ENCODE results near the gene UBA3.
A peak's percentile ranks its signal among the peaks of the same experiment; 100 is the strongest.

UBA3 gene

GRCh38 chr3:69090021-69090420 lies 9.9 kb upstream of the UBA3 start:
- Histone ChIP-seq H4K20me1 (ENCODE audit: low read depth, low read length) (no peaks in the 10 kb centered on the region), H3K79me2 (ENCODE audit: insufficient read depth, low read length) (peaks cover 70% of the 10 kb centered on the region), H3K4me3 (ENCODE audit: insufficient read depth, low read length, poor library complexity, severe bottlenecking) (no peak overlapping the region), H3K27me3 (ENCODE audit: low read length) (no peaks in the 10 kb centered on the region), H2AFZ (ENCODE audit: low read depth, low read length, severe bottlenecking) (no peak overlapping the region), H3K27ac (ENCODE audit: low read depth, low read length) (peak overlapping the region; percentile 22), H3K9me2 (replicated peaks; ENCODE audit: insufficient read depth, low read length) (no peaks in the 10 kb centered on the region), H3F3A (ENCODE audit: insufficient read depth) (0 out of 2 replicates have a peak, but pooled peaks cover 4% of the 10 kb centered on the region), H3K36me3 (ENCODE audit: low read length) (no peaks in the 10 kb centered on the region), H3K4me2 (ENCODE audit: low read depth, low read length, poor library complexity, severe bottlenecking) (peak overlapping the region; percentile 25), H3K9ac (ENCODE audit: low read length) (no peak overlapping the region), H3K9me3 (ENCODE audit: insufficient read depth, low read length) (no peaks in the 10 kb centered on the region)
- TF ChIP-seq CTCF (IDR thresholded peaks at IDR 0.05; ENCODE audit: insufficient read depth, low read length, poor library complexity, severe bottlenecking): no peak
- TF ChIP-seq EZH2phosphoT487 (conservative IDR thresholded peaks at IDR 0.05; ENCODE audit: low read length): no peak

- no peaks in the 10 kb centered on the region for H3K9me3 ChIP-seq (ENCODE audit: insufficient read depth, low read length)
- H3K27ac ChIP-seq (ENCODE audit: low read depth, low read length): peak overlapping the region; percentile 14; the same call in 1 of the 2 replicates
- peaks cover 57% of the 10 kb centered on the region for H3K79me2 ChIP-seq (ENCODE audit: insufficient read depth, low read length)
- TF ChIP-seq CTCF (IDR thresholded peaks at IDR 0.05; ENCODE audit: insufficient read depth, low read length, poor library complexity, severe bottlenecking) (no peak), EZH2phosphoT487 (conservative IDR thresholded peaks at IDR 0.05; ENCODE audit: low read length) (no peak)
- H3K4me3 ChIP-seq (ENCODE audit: insufficient read depth, low read length, poor library complexity, severe bottlenecking): no peak overlapping the region
- no peak overlapping the region for H2AFZ ChIP-seq (ENCODE audit: low read depth, low read length, severe bottlenecking)
- no peaks in the 10 kb centered on the region for H3K9me2 ChIP-seq (replicated peaks; ENCODE audit: insufficient read depth, low read length)
- H3K9ac ChIP-seq (ENCODE audit: low read length): no peak overlapping the region
- H3K27me3 ChIP-seq (ENCODE audit: low read length): no peaks in the 10 kb centered on the region
- no peaks in the 10 kb centered on the region for H3K36me3 ChIP-seq (ENCODE audit: low read length)
- no peaks in the 10 kb centered on the region for H4K20me1 ChIP-seq (ENCODE audit: low read depth, low read length)
- H3F3A ChIP-seq (ENCODE audit: insufficient read depth): peaks cover 20% of the 10 kb centered on the region
- H3K4me2 ChIP-seq (ENCODE audit: low read depth, low read length, poor library complexity, severe bottlenecking): peak overlapping the region; percentile 41
Measured at GRCh38 chr3:69088063-69088462, 7.9 kb upstream of the UBA3 start.

GRCh38 chr3:69087030-69087791 lies 7.0 kb upstream of the UBA3 start:
- Histone ChIP-seq H3K4me3 (ENCODE audit: insufficient read depth, low read length, poor library complexity, severe bottlenecking) (no peak overlapping the region), H3K27me3 (ENCODE audit: low read length) (no peaks in the 10 kb centered on the region), H3F3A (ENCODE audit: insufficient read depth) (peaks cover 27% of the 10 kb centered on the region), H4K20me1 (ENCODE audit: low read depth, low read length) (no peaks in the 10 kb centered on the region), H3K79me2 (ENCODE audit: insufficient read depth, low read length) (peaks cover 52% of the 10 kb centered on the region), H3K4me2 (ENCODE audit: low read depth, low read length, poor library complexity, severe bottlenecking) (peak overlapping the region; percentile 41), H3K27ac (ENCODE audit: low read depth, low read length) (peak overlapping the region; percentile 14; the same call in 1 of the 2 replicates), H2AFZ (ENCODE audit: low read depth, low read length, severe bottlenecking) (no peak overlapping the region), H3K9ac (ENCODE audit: low read length) (no peak overlapping the region), H3K36me3 (ENCODE audit: low read length) (no peaks in the 10 kb centered on the region), H3K9me2 (replicated peaks; ENCODE audit: insufficient read depth, low read length) (no peaks in the 10 kb centered on the region), H3K9me3 (ENCODE audit: insufficient read depth, low read length) (no peaks in the 10 kb centered on the region)
- TF ChIP-seq EZH2phosphoT487 (conservative IDR thresholded peaks at IDR 0.05; ENCODE audit: low read length) (no peak), CTCF (IDR thresholded peaks at IDR 0.05; ENCODE audit: insufficient read depth, low read length, poor library complexity, severe bottlenecking) (no peak)

All from SU-DHL-6 (cell line).